PC-3 (cell line): Measurements from ENCODE around the gene LGALS3BP. TPM values are rescaled to one million over a fixed set of nuclear protein-coding genes. Genes with fewer than 3 reads are reported as not detected.

Experiments
- ATAC-seq: fragments of 200-7000 bp; cut with Tn5 transposase; 2 replicates; pipeline ENCODE4 v1.9.1; 2020; ENCODE audit warnings: mild to moderate bottlenecking, moderate library complexity
- BruUV-seq: library from RNA; stranded (reverse); fragments of 400-500 nt; replicated peaks from 2 replicates; lab custom pipeline; 2021; lab: Mats Ljungman, UMichigan
- CTCF ChIA-PET: fragments of 300-600 bp; sonication (Branson Sonifier 250); formaldehyde crosslinking; loops from one replicate; lab custom pipeline; 2022; ENCODE audit warnings: antibody characterized with exemption; lab: Charles Lee
- POLR2A ChIA-PET: fragments of 300-600 bp; sonication (Branson Sonifier 250); formaldehyde crosslinking; loops from one replicate; lab custom pipeline; 2022; ENCODE audit warnings: antibody characterized with exemption; ENCODE audit not compliant: unreplicated experiment; lab: Charles Lee
- DNase-seq: peaks from one replicate; pipeline ENCODE4 v3.0.0-alpha.2; 2015
- H2AFZ ChIP-seq: fragments of 300-600 bp; sonication (generic); 2 replicates; pipeline ENCODE4 v1.6.0; 2016; ENCODE audit warnings: antibody characterized with exemption, low read length
- H3F3A ChIP-seq: fragments of 300-600 bp; sonication (generic); one replicate; pipeline ENCODE4 v1.6.0; 2017; ENCODE audit warnings: antibody characterized with exemption, low read length, control low read depth, mild to moderate bottlenecking; ENCODE audit not compliant: unreplicated experiment
- H3K27ac ChIP-seq: fragments of 300-600 bp; sonication (generic); 2 replicates; pipeline ENCODE4 v1.5.1; 2016; ENCODE audit warnings: mild to moderate bottlenecking, low read length
- H3K27me3 ChIP-seq: fragments of 300-600 bp; sonication (generic); 2 replicates; pipeline ENCODE4 v1.6.1; 2016; ENCODE audit warnings: low read length, mixed read lengths
- H3K36me3 ChIP-seq: fragments of 300-600 bp; sonication (generic); 2 replicates; pipeline ENCODE4 v1.6.1; 2016; ENCODE audit warnings: low read depth, mixed run types, low read length, mixed read lengths
- H3K4me1 ChIP-seq: fragments of 300-600 bp; sonication (generic); 2 replicates; pipeline ENCODE4 v1.5.1; 2016; ENCODE audit warnings: low read length; ENCODE audit not compliant: insufficient read depth
- H3K4me2 ChIP-seq: fragments of 300-600 bp; sonication (generic); 2 replicates; pipeline ENCODE4 v1.6.0; 2016; ENCODE audit warnings: low read length
- H3K4me3 ChIP-seq: fragments of 300-600 bp; sonication (generic); 2 replicates; pipeline ENCODE4 v1.5.1; 2016; ENCODE audit warnings: mild to moderate bottlenecking, low read length, mixed read lengths
- H3K79me2 ChIP-seq: fragments of 300-600 bp; sonication (generic); 2 replicates; pipeline ENCODE4 v1.6.1; 2017; ENCODE audit warnings: low read length, mixed read lengths
- H3K9ac ChIP-seq: fragments of 300-600 bp; sonication (generic); 2 replicates; pipeline ENCODE4 v1.6.0; 2016; ENCODE audit warnings: mild to moderate bottlenecking, low read length
- H3K9me2 ChIP-seq: fragments of 300-600 bp; sonication (generic); replicated peaks from 2 replicates; pipeline ENCODE4 v1.6.1; 2016; ENCODE audit warnings: mixed run types, low read length, mixed read lengths
- H3K9me3 ChIP-seq: fragments of 300-600 bp; sonication (generic); 2 replicates; pipeline ENCODE4 v1.6.1; 2016; ENCODE audit warnings: low read length, mixed read lengths
- H4K20me1 ChIP-seq: fragments of 300-600 bp; sonication (generic); 2 replicates; pipeline ENCODE4 v1.6.1; 2016; ENCODE audit warnings: low read length, mixed read lengths
- EZH2 ChIP-seq: fragments of 300-600 bp; sonication (generic); IDR thresholded peaks from one replicate; pipeline ENCODE4 v1.6.1; 2017; ENCODE audit warnings: antibody characterized with exemption, mild to moderate bottlenecking, low read length; ENCODE audit not compliant: unreplicated experiment
- EZH2phosphoT487 ChIP-seq: fragments of 300-600 bp; sonication (generic); IDR thresholded peaks from 2 replicates; pipeline ENCODE4 v1.6.1; 2018; ENCODE audit warnings: mild to moderate bottlenecking, antibody characterized with exemption, low read length, borderline replicate concordance
- intact Hi-C: fragments of 100-400 bp; cut with micrococcal nuclease; formaldehyde crosslinking; loops from 2 replicates; pipeline ENCODE4 v1.9.0; 2023
- total RNA-seq: library from RNA; depleted of rRNA; stranded (reverse); fragments of >200 nt; gene quantifications from 2 replicates; pipeline ENCODE4 v1.2.3, GENCODE V29; 2014
- TF ChIP-seq, protein P1 (sequence below): fragments of 300-600 bp; sonication (generic); conservative IDR thresholded peaks from 2 replicates; pipeline ENCODE4 v1.5.1; 2017; ENCODE audit warnings: antibody characterized with exemption, low read depth, mild to moderate bottlenecking, low read length

LGALS3BP gene
- total RNA-seq, 1 experiment from 2014 or later, result 72.4 TPM

DNA sequence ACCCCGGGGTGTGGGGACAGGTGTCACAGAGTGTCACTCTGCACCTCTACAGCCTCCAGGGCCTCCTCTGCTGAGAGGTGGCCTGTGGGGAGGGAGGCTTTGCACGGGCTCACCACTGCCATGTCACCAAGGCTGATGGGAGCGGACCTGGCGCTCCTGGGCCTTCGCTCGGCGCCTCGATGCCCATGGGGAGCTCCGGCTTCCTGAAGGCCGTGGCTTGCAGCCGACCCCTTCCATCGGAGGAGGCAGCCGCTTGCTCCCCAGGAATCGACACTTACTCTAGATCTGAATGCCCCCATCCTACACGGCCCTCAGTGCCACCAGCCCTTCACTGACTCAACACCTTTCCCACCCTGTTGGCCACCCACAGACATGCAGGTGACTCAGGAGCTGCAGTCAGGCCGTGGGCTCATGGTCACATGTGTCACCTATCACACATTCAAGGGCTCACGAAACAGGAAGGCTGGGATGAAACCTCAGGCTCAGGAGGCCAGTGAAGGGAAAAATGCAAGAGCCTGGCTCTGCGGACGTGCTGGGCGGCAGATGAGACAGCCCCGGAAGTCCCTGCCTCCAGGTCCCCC is 11.9 kb downstream of the LGALS3BP start:
- H3K36me3 ChIP-seq, result no peaks in the 10 kb centered on the region
- H3K9me3 ChIP-seq, result no peaks in the 10 kb centered on the region
- no TSS peak for BruUV-seq
- DNase-seq (peak; percentile 28), ATAC-seq (no peak)
- H3K79me2 ChIP-seq, result no peaks in the 10 kb centered on the region
- TF ChIP-seq, protein P1, sequence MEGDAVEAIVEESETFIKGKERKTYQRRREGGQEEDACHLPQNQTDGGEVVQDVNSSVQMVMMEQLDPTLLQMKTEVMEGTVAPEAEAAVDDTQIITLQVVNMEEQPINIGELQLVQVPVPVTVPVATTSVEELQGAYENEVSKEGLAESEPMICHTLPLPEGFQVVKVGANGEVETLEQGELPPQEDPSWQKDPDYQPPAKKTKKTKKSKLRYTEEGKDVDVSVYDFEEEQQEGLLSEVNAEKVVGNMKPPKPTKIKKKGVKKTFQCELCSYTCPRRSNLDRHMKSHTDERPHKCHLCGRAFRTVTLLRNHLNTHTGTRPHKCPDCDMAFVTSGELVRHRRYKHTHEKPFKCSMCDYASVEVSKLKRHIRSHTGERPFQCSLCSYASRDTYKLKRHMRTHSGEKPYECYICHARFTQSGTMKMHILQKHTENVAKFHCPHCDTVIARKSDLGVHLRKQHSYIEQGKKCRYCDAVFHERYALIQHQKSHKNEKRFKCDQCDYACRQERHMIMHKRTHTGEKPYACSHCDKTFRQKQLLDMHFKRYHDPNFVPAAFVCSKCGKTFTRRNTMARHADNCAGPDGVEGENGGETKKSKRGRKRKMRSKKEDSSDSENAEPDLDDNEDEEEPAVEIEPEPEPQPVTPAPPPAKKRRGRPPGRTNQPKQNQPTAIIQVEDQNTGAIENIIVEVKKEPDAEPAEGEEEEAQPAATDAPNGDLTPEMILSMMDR, result no peak
- TF ChIP-seq EZH2phosphoT487 (no peak), EZH2 (no peak)
- H3K4me3 ChIP-seq, result no peak overlapping the region
- no peaks in the 10 kb centered on the region for H4K20me1 ChIP-seq
- intact Hi-C loops, result no loop called here
- no peak overlapping the region for H3K27ac ChIP-seq
- no peaks in the 10 kb centered on the region for H3F3A ChIP-seq
- no peak overlapping the region for H3K9ac ChIP-seq
- no peaks in the 10 kb centered on the region; the same call in 1 of the 2 replicates for H3K4me1 ChIP-seq
- H3K9me2 ChIP-seq, result no peaks in the 10 kb centered on the region
- ChIA-PET CTCF (no interaction called here), POLR2A (no interaction called here)
- H3K27me3 ChIP-seq, result no peaks in the 10 kb centered on the region
- no peak overlapping the region for H3K4me2 ChIP-seq
- H2AFZ ChIP-seq, result no peak overlapping the region

DNA sequence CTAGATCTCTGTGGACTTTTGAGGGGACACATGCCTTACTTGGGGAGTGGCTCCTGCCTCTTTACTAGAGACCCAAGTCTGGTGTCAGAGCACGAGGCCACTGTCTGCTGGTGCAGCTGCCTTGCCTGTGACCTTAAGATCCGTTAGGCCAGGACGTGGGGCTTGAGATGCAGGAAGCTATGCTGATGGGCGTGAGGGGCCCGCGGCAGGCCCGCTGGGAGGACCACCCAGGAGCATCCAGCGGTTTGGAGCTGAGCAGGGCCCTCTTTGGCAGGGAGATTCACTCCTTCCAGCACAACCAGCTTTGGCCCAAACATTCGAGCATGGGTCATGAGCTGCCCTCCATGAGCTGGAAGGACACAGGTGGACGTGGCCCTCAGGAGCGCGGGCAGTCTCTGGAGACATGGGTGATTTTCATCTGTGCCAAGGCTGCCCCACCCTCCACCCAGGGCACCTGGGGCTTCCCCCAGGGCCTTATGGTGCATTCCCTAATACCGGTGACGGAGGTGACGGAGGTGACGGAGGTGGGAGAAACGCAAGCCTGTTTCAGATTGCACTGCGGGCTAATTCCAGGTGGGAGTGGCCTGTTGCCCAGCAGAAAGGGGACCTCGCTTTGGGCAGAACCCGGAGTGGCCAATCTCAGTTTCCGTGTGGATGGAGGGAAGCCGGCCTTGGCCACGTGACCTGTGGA is 12.7 kb downstream of the LGALS3BP start:
- Histone ChIP-seq H3K4me2 (no peak overlapping the region), H4K20me1 (no peaks in the 10 kb centered on the region), H3K4me1 (peaks cover 8% of the 10 kb centered on the region), H3K36me3 (no peaks in the 10 kb centered on the region), H3K27me3 (no peaks in the 10 kb centered on the region), H3K4me3 (no peak overlapping the region), H2AFZ (no peak overlapping the region), H3F3A (no peaks in the 10 kb centered on the region), H3K79me2 (no peaks in the 10 kb centered on the region), H3K27ac (no peak overlapping the region), H3K9me2 (no peaks in the 10 kb centered on the region), H3K9me3 (no peaks in the 10 kb centered on the region), H3K9ac (no peak overlapping the region)
- intact Hi-C loops, result no loop called here
- ChIA-PET CTCF (no interaction called here), POLR2A (no interaction called here)
- no TSS peak for BruUV-seq
- TF ChIP-seq EZH2 (no peak), EZH2phosphoT487 (no peak)
- TF ChIP-seq, protein P1, result no peak
- ATAC-seq (no peak), DNase-seq (no peak)

DNA sequence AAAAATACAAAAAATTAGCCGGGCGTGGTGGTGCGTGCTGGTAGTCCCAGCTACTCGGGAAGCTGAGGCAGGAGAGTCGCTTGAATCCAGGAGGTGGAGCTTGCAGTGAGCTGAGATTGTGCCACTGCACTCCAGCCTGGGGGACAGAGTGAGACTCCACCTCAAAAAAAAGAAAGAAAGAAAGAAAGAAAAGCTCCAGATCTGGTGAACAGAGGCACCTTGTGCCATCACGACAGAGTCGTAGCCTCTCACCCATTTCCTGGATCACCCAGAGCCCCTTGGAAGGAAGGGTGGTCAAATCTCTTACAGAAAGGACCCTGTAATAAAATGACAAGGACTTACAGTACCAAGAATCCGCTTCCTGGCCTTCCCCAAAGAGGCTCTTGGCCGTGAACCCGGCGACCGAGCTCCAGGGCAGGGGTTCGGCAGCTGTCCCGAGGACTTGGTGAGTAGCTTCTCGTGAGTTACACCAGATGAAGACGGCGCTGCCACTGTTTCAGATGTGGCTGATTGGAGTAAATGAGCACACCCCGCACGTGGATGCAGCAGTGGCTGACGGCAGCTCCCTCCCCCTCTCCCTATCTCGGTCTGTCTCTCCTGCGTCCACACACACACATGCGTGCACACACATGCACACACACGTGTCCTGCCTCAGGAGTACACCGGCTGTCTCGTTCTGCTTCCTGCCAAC is 13.5 kb downstream of the LGALS3BP start:
- no TSS peak for BruUV-seq
- intact Hi-C loops, result no loop called here
- POLR2A ChIA-PET, result no interaction called here

More for the DNA sequence above, 13.5 kb downstream of the LGALS3BP start:
- Histone ChIP-seq H3F3A (no peaks in the 10 kb centered on the region), H3K27me3 (no peaks in the 10 kb centered on the region), H3K4me2 (no peak overlapping the region), H3K4me3 (no peak overlapping the region), H3K9ac (no peak overlapping the region), H3K4me1 (peaks cover 9% of the 10 kb centered on the region), H3K36me3 (no peaks in the 10 kb centered on the region), H3K79me2 (no peaks in the 10 kb centered on the region), H3K9me3 (no peaks in the 10 kb centered on the region), H3K9me2 (no peaks in the 10 kb centered on the region), H3K27ac (no peak overlapping the region), H4K20me1 (no peaks in the 10 kb centered on the region), H2AFZ (no peak overlapping the region)
- TF ChIP-seq EZH2, result no peak
- TF ChIP-seq, protein P1, result no peak
- no peak for TF ChIP-seq EZH2phosphoT487
- DNase-seq, result no peak
- ATAC-seq, result no peak
- CTCF ChIA-PET, result no interaction called here
